ENCODE data around the gene FAM167B. TPM values are rescaled to one million over a fixed set of nuclear protein-coding genes. Genes with fewer than 3 reads are reported as not detected.
A peak's percentile ranks its signal among the peaks of the same experiment; 100 is the strongest.

The FAM167B gene
- total RNA-seq, 1 donor from 2014 or later = 1.4 TPM

DNA sequence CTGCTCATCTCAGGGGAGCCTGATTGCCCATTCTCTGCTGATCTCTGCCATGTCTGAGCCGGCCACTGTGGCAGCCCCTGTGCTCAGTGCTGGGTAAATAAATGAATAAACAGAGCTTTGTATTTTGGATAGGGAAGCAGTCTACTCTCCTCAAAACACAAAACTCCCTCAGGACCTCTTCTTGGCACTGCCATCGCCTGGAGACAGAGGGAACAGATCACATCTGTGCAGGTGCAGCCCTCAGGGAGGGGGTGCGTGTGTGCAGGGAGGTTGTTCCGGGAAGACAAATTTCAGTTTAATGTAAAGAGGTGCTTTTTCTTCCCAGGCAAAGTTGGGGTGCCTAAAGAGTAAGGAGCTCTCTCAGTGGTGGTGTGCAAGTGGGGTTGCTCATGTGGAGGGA is 7.7 kb upstream of the FAM167B start:
- Mint-ChIP-seq H3K4me3 (ENCODE audit: unreplicated experiment) (peak overlapping the region; percentile 9), H3K36me3 (ENCODE audit: low read depth, unreplicated experiment) (no peaks in the 10 kb centered on the region), H3K27ac (ENCODE audit: unreplicated experiment) (no peak overlapping the region), H3K27me3 (ENCODE audit: unreplicated experiment) (peaks cover 4% of the 10 kb centered on the region), H3K4me1 (ENCODE audit: unreplicated experiment) (peaks cover 8% of the 10 kb centered on the region), H3K9me3 (ENCODE audit: unreplicated experiment) (no peaks in the 10 kb centered on the region)
- DNase-seq (ENCODE audit: low spot score) = no peak
- TF ChIP-seq, protein P1, sequence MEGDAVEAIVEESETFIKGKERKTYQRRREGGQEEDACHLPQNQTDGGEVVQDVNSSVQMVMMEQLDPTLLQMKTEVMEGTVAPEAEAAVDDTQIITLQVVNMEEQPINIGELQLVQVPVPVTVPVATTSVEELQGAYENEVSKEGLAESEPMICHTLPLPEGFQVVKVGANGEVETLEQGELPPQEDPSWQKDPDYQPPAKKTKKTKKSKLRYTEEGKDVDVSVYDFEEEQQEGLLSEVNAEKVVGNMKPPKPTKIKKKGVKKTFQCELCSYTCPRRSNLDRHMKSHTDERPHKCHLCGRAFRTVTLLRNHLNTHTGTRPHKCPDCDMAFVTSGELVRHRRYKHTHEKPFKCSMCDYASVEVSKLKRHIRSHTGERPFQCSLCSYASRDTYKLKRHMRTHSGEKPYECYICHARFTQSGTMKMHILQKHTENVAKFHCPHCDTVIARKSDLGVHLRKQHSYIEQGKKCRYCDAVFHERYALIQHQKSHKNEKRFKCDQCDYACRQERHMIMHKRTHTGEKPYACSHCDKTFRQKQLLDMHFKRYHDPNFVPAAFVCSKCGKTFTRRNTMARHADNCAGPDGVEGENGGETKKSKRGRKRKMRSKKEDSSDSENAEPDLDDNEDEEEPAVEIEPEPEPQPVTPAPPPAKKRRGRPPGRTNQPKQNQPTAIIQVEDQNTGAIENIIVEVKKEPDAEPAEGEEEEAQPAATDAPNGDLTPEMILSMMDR (IDR thresholded peaks at IDR 0.05; ENCODE audit: unreplicated experiment) = no peak

DNA sequence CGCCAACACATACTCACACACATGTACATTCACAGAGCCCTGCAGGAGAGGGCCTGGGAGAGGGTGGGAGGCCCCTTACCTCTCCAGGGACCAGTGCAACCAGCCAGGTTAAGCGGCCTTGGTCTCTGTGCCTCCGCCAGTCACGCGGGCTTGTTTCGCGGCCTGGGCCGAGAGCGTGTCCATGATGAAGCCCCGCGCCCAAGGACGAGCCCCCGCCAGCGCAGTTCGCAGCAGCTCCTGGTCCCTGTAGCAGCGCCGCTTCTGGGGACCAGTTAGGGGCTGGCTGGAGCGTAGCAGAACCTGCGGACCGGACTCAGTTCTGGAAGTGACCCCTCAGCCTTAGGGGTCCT is 7.3 kb upstream of the FAM167B start:
- Mint-ChIP-seq H3K27me3 (ENCODE audit: unreplicated experiment) (peaks cover 4% of the 10 kb centered on the region), H3K4me1 (ENCODE audit: unreplicated experiment) (peaks cover 8% of the 10 kb centered on the region), H3K36me3 (ENCODE audit: low read depth, unreplicated experiment) (no peaks in the 10 kb centered on the region), H3K9me3 (ENCODE audit: unreplicated experiment) (no peaks in the 10 kb centered on the region), H3K4me3 (ENCODE audit: unreplicated experiment) (peak overlapping the region; percentile 88), H3K27ac (ENCODE audit: unreplicated experiment) (no peak overlapping the region)
- TF ChIP-seq, protein P1 (IDR thresholded peaks at IDR 0.05; ENCODE audit: unreplicated experiment) = no peak
- DNase-seq (ENCODE audit: low spot score) = no peak

DNA sequence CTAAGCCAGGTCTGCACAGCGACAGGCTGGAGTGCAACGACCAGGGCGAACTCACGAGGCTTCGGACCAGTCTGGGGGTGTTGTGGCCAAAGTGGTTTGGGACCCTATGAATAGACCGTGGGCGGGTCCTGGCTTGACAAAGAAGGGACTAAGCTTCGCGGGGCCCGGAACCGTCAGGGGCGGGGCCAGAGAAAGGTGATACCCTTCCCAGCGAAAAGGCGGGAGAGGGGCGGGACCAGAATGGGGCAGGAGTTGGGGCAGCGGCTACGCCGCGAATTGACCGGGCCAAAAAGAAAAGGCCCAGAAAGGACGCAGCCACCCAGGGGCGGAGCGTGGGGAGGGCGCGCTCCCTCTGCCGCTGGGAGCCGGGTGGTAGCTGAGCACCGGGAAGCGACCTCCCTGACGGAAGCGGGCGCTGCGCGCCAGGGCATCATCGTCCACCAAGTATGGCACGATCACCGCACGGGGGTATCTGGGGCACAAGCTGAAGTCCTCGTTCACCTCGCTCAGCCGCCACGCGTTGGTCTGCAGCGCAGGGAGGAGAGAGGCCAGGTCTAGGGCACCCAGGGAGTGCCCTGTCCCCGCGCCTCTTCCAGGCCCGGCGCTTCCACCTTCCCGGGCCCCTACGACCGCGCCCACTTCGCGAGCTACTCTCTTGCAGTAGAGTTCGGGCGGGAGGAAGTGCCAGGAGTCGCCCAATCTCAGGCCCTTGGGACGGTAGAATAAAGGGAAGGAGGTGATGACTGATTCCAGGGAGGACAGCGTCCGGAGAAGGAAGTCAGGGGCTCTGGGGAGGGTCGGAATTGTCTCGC is 6.7 kb upstream of the FAM167B start:
- H3K36me3 Mint-ChIP-seq (ENCODE audit: low read depth, unreplicated experiment) = no peaks in the 10 kb centered on the region
- peaks cover 4% of the 10 kb centered on the region for H3K27me3 Mint-ChIP-seq (ENCODE audit: unreplicated experiment)

DNA sequence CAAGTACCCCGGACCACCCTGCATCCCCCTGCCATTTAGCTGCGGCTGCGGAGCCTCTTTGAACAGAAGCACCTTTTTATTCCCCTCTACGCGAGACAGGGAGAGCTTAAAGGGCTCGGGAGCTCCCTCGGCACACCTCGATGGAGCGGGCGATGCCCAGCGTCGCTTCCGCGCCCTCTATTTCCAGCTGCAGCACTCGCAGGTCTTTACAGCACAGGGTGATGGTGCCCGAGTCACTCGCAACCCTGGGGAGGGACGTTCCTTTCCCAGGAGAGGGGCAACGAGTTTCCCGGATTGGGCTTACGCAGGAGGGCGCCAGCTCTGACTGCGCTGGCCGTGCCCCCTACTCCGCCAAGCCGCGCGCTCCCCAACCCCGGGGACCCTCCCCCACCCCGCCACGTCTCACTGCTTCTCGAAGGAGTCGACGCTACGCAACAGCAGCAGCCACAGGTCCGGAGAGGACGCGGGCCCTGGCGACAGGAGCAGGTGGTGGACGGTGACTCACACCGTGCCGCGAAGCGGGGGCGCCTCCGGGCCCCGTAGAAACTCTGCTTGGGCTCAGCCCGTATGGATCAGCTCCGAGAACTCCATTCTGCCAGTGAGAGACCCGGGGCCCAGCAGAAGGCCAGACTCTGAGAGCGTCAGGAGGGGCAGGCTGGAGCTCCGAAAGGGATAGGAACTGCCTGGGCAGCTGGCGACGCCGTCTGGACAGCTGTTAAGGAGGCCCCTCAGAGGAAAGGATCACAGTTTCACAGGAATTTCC is 5.8 kb upstream of the FAM167B start:
- Mint-ChIP-seq H3K9me3 (ENCODE audit: unreplicated experiment) (no peaks in the 10 kb centered on the region), H3K27me3 (ENCODE audit: unreplicated experiment) (peaks cover 4% of the 10 kb centered on the region), H3K4me3 (ENCODE audit: unreplicated experiment) (peak overlapping the region; percentile 91), H3K27ac (ENCODE audit: unreplicated experiment) (peak overlapping the region; percentile 18), H3K36me3 (ENCODE audit: low read depth, unreplicated experiment) (no peaks in the 10 kb centered on the region), H3K4me1 (ENCODE audit: unreplicated experiment) (peaks cover 8% of the 10 kb centered on the region)
- TF ChIP-seq, protein P1 (IDR thresholded peaks at IDR 0.05; ENCODE audit: unreplicated experiment) = no peak
- peak; percentile 49 for DNase-seq (ENCODE audit: low spot score)

More for the DNA sequence above, 6.7 kb upstream of the FAM167B start:
- Mint-ChIP-seq H3K4me3 (ENCODE audit: unreplicated experiment) (peak overlapping the region; percentile 91), H3K4me1 (ENCODE audit: unreplicated experiment) (peaks cover 8% of the 10 kb centered on the region), H3K27ac (ENCODE audit: unreplicated experiment) (peak overlapping the region; percentile 52), H3K9me3 (ENCODE audit: unreplicated experiment) (no peaks in the 10 kb centered on the region)
- peak; percentile 45 for DNase-seq (ENCODE audit: low spot score)
- TF ChIP-seq, protein P1 (IDR thresholded peaks at IDR 0.05; ENCODE audit: unreplicated experiment) = no peak

Measured in endothelial cell (in vitro differentiated cells).